ENCODE results near the gene MID1.

GRCh38 chrX:10529344-10529743 lies 91.0 kb downstream of the MID1 start:
- TF ChIP-seq YY1 (IDR thresholded peaks at IDR 0.05; ENCODE audit: insufficient read depth, insufficient read length) (no peak), SUZ12 (IDR thresholded peaks at IDR 0.05; ENCODE audit: extremely low read depth, insufficient read depth, insufficient read length) (no peak)

Data from NT2/D1 (cell line).